GM13977 (cell line): ENCODE data around the gene NFKBIL1.

Experiments used
- DNase-seq: peaks from one replicate; pipeline ENCODE4 v3.0.0; 2012; ENCODE audit warnings: low spot score
- CTCF ChIP-seq: IDR thresholded peaks from 2 replicates; pipeline ENCODE4 v1.5.1; 2012; ENCODE audit warnings: mild to moderate bottlenecking, control low read depth; ENCODE audit not compliant: insufficient read depth; ENCODE audit errors: extremely low read depth, missing control alignments
- in situ Hi-C: fragments of 300-500 bp; cut with MboI; formaldehyde crosslinking; loops from one replicate; pipeline ENCODE4 v1.12.0; 2022; ENCODE audit warnings: low sequenced_read_pairs, low pct_unique_long_range_greater_than_20kb, mixed read lengths, inconsistent platforms; ENCODE audit not compliant: unreplicated experiment

NFKBIL1 gene

GRCh38 chr6:31543639-31544038 is 3.8 kb upstream of the NFKBIL1 start:
- DNase-seq: no peak
- TF ChIP-seq CTCF: no peak
- in situ Hi-C loops: no loop called here

GRCh38 chr6:31544676-31545075 is 2.7 kb upstream of the NFKBIL1 start:
- in situ Hi-C loops: no loop called here
- no peak for DNase-seq
- TF ChIP-seq CTCF: no peak

GRCh38 chr6:31545291-31545690 is 2.1 kb upstream of the NFKBIL1 start:
- DNase-seq: no peak
- no peak for TF ChIP-seq CTCF
- in situ Hi-C loops: no loop called here

GRCh38 chr6:31546339-31546957 is 960 bp upstream of the NFKBIL1 start, which contains the start of gene ATP6V1G2:
ATP6V1G2 (minus strand) TSS chr6:31546608; CDS start chr6:31546559, 49 bp downstream.
- TF ChIP-seq CTCF: peak; percentile 98
- peak; percentile 71 for DNase-seq
- in situ Hi-C loops: no loop called here

- in situ Hi-C loops: no loop called here
- TF ChIP-seq CTCF: no peak
- no peak for DNase-seq
Measured at GRCh38 chr6:31547727-31548543, 527 bp downstream of the NFKBIL1 start.

GRCh38 chr6:31548544-31548873 is 1.1 kb downstream of the NFKBIL1 start:
- no peak for TF ChIP-seq CTCF
- no peak for DNase-seq
- in situ Hi-C loops: no loop called here
